Stimulated activated CD4-positive, alpha-beta T cell treated with anti-CD3 and anti-CD28 coated beads, TNF-alpha, amount 100 ng/mL, for 4 hours (primary cell): ENCODE results near the gene FAM53B.

Experiments used
- DNase-seq, 3 experiments: peaks; one replicate each; pipeline ENCODE4 v3.0.0-alpha.2; 2020; ENCODE audit warnings: low read depth in 3 of 3

The FAM53B gene

DNA sequence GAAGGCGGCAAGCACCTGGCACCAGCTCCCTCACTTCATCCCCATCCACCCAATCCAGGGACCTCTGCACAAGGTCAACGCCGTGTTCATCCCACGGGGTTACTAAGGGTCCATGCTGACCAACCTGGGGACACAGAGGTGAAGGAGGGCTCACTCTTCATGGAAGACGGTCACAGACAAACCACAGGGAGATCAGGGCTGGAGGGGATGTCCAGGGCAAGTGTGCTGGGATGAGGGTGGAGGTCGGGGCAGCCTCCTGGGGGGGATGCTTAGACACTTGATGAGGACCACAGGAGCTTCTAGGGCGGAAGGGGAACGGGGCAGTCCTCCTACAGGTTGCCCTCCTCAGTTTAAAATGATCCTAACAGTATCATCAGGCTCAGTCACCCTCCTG is 46.7 kb downstream of the FAM53B start:
- no peak for DNase-seq

DNA sequence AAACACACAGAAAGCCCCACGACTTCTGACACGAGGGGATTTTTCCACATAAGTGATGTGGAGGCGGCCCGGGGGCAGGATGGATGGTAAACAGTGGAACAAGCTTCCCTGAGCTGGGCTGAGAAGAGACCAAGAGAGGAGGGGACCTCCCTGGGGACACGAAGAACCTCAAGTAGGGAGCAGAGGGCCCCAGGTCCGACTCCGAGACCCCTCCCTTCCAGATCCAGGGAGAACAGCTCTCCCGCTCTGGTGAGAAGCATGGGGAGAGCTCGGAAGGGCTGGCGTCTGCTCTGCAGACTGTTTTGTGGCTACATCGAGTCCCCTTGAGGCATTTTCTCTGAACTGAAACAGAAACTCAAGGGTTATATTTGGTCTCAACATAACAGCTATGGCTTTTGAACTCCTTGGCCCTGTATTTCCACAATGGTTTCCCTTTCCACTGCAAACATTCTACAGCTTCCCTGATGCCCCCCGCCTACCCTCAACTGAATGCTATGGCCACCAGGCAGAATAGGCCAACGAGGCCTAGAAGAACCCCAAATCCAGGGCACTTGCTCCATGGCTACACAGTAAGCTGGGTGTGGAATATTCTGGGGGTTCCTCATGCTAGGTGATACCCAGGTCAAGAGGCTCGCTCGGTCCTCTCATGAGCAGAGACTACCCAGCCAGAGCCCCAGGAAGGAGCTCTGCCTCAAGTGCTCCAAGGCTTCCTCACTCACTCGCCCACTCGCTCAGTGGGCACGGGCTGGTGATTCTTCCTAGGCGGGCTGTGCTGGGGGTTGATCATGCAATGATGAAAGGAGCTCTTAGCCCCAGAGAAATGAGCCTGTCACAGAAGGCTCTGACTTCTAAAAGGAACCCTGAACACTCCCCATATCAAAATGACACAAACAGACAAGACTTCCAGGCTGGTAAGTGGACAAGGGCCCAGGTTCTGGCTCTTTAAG is 47.5 kb downstream of the FAM53B start:
- DNase-seq, result no peak

DNA sequence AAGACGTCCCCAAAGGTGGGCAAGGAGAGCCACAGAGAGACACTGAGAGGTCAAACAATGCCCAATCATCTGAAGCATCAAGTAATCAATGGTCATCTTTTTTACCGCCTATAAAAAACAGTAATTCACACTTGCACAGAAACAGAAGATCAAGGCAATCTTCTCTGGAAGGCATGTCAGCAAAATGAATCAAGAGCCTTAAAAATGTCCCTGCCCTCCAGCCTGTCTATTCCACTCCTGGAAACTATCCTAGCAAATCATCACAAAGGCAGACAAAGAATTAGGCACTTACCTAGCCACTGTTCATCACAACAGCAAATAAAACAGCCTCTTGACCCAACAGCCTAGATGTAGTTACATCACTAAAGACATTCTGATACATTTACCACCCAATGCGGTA is 48.9 kb downstream of the FAM53B start:
- no peak for DNase-seq

DNA sequence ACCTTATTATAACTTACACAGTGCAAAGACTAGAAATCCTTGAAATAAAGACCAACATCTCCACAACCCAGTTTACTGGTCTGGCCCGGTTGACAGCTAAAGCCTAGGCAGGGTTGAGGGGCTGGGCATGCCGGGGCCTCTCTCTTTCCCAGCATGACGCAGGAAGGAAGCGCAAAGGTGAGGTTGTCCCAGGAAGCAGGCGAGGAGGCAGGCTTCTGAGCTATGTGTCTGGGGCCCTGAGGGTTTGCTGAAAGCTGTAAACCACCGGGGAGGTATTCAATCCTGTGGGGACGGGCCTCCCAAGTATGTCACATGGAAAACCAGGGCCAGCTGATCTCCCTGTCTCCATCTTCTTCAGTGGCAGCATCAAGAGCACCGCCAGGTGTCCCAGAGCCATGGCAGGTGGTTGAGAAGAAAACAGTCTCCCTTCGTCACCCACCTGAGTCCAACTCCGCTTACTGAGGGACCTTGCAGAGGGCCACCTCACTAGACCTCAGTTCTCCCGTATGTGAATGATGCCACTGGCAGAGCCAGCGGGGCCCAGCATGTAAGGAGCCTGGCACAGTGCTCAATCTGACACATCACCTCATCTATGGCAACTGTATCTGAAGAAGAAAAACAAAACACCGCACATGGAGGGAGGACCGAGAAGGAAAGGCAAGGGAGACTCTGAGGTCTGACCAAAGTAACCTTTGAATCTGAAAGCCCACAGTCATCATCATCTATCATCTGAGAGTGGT is 49.5 kb downstream of the FAM53B start:
- DNase-seq, result no peak

DNA sequence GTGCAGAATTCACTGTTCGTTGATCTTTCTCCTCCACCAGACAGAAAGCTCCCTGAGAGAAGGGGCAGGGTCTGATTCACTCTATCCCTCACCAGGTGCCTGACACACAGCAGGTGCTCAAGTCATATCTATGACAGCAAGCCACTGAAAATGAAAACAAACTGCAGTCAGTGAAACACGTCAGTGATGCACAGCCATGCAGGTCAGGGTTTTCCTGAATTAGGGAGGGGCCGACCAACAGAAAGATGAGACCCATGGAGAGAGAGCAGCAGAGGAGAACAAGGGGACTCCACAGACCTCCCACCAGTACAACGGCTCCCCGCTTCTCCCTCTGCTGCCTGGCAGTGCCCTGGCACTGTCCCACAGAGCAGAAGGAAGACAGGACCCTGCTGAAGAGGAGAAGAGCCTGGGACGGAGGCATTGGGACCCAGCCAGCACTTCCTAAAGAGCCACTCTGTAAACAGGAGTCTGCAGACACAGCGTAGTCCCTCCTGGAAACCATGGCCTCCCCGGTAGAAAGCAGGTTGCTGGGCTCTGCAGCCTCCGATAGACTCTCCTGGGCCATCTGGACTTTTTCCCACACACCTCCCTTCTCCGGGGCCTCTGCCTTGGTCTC is 50.3 kb downstream of the FAM53B start:
- no peak for DNase-seq

DNA sequence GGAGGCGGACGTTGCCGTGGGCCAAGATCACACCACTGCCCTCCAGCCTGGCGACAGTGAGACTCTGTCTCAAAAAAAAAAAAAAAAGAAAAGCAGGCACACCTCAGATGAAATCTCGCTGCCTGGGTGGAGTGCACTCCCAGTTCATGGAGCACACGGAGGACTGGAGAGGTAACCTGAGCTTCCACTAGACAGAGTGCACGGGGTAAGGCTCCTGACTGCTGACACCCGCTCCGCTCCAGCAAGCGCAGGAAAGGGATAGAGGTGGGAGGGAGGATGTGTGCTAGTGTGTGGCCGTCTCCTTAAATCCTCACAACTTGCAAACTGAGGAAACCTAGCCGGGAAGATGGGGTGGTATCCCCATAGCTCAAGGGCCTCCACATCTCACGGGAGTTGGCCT is 50.8 kb downstream of the FAM53B start:
- DNase-seq, result no peak

DNA sequence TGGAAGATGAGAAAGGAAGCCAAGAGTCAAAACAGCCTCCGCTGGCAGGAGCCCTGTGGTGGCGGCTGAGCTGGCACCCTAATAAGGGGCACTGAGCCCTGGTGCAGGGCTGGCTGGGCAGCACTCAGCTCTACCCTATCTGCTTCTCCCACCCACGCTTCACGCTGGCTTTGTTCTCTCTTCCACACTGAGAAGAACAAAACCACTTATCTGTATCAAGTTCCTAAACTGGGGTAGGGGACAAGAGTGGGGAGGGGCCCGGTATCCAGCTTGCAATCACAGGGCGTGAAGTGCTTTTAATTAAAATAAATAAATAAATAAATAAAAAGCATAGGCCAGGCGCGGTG is 52.1 kb downstream of the FAM53B start:
- no peak for DNase-seq

DNA sequence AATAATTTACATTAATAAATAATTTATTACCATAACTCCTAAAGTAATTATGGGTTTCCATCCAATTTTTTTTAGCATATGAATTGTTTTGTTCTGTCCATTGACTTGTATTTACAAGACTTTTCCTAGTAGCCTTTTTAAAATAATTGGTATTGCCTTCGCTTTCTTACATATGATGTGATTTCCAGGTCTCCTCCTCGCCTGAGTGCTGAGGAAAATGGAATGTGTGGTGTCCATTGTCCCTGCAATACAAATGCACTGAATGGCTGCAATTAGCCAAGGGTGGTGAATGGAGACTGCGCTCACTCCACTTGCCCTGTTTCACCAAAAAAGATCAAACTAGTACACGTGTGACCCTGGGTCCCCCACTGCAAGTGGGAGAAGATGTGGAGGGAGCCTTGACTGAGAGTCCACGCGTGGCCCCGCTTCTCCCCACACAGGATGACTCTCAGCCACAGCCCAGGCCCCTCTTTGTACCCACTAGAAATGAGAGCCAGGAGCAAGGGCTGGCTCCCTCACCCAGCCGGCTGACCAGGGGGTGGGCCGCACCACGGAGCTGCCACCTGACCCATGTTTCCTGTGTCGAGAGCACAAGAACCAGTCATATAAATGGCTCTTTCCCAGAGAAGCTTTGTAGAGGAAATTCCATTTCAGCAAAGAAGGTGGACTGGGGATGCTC is 52.6 kb downstream of the FAM53B start:
- DNase-seq, result no peak

DNA sequence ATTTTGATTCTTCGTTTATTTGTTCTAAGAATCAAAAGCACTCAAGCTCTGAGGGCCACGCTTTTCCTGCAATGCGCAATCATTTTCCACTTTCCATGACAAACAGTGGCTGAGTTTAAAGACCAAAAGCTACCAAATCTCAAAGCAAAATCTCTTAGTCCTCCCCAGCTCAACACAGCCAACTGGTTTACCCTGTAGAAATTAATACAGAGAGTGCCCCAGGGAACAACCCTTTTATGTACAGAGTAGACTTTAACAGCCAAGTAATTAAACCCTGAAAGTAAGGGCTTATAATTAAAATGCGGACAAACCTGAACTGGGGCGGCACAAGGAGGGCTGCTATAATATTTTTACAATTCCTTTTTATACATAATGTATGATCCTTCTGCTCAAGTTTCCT is 53.2 kb downstream of the FAM53B start:
- DNase-seq, result no peak

DNA sequence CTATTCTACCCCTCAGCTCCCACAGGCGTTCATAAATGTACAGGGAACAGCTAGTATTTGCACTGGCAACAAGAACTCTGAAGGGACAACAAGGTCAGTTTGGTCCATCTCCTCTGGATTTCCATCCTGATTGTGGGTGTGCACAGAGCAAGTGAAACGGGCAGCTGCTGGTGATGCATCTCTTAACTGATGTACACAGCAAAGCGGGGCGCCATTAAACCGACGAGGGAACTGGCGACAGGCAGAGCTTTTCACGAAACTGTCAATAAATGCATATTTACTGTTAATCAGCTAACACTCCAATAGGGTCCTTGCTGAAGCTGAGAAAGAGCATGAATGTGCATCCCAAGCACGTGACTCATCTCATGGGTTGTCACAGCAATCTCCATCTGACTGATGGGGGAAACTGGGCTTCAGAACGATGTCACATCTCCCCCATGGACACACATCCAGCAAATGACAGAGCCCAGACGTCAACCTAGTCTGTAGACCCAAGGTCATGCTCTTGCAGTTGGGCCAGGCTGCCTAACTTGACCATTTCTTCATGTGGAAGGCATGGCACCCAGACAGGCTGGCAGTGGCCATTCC is 54.2 kb downstream of the FAM53B start:
- DNase-seq, result no peak

DNA sequence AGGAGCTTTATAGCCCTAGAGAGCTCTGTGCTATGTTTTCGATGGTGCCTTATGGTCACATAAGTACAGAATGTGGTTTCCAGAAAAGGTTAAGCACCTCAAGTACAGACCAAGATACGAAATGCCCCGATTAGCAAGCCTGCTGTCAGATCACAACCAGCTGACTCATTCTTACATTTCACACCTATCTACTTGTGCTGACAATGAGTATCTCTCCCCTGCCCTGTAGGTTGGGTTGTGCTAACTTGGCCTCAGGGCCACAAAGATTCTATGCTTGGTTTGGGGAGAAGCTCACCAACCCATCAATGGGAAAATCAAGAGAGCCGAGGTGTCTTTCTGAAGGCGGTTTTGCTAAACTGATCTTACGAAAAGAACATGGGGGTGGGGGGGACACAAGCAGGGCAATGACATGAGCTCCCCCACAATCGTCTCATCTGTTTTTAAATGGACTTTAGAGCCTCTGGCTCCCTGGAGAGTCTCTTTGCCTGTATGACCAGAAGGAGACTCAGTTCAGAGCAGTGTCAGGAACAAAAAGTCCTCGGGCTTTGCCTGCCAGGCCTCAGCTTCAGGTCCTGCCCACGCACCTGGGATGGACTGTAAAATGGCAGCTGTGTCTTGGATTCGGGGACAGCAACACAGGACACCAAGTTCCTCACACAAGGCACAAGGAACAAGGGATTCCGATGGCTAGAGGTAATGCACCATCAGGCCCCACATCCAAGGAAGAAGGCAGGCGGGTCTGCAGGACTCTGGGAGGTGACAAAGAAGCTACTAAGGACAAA is 55.1 kb downstream of the FAM53B start:
- no peak for DNase-seq

DNA sequence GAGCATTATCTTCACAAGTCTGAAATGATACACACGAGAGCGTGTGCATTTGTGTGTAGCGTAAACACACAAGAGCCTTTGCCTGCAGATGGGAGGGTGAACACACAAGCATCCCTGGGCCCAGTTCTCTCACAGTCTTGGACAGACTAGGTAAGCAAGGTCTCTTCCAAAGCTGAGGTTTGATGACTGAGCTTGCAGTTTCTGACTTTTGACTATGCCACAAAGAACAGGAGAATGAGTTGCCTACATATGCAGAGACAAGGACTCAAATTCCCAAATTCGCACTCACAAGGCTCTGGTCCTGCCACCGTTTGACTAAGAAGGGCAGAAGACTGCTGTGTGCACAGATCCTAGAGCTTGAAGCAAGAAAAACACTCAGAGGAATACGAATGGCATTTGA is 55.8 kb downstream of the FAM53B start:
- no peak for DNase-seq

DNA sequence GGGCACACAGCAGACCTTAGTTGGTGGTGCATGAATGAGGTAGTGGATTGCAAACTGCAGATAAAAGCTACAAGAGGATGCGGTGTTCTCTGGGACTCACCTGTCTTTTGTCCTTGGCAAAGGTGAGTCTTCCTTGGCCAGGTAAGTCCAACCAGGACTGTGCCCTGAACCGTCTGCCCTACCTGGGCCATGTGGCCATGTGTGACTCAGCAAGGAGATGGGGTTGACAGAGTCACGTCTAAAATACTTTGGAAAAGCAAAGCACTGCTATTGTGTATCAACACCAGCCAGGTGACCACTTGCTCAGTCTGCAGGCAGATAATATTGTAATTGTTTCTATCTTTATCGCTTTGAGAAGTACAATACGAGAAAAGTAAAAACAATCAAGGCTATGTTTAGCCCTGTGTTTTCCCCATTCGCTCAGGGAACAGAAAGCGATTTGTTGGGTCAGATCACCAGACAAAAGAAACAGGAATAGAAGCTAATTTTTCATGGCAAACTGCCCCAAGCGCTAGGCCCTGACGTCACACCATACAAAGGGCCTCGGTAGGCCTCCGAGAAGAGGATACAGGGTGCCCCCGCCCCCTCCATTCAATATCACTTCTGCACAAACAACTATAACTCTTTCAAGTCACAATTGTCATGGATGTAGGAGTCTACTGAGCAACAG is 57.3 kb downstream of the FAM53B start:
- no peak for DNase-seq

DNA sequence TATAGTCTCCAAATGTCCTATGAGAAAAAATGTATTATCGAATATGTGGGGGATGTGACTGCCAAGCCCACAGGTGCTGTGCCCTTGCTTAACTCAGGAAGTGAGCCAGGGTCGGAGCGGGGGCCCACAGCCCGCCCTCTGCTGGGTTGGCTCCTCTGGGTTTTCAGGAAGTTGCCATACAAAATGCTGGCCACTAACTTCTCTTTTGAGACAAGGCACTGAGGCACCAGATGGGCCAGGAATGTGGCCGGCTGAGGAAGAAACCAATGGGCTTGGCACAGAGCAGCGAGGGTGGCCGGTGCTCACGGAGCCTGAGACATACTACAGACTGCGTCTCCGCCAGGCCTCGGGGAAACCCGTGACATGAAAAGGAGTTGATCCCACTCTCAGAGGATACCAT is 58.9 kb downstream of the FAM53B start:
- no peak for DNase-seq

DNA sequence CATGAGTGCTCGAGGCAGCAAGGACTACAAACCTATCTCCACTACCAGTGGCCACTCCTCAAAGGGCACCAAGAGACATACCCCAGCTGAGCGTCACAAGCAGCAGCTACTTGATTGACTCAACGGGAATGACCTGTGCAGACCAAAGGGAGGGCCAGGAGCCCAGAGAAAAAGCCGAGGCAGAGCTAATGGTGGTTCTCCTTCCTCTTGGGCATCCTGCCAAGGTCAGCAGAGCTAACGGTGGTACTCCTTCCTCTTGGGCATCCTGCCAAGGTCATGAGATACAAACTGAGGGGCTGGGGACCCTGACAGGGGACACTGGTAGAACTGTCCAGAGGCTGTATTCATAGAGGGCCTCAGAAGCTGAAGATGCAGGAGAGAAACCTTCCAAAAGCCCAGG is 60.4 kb downstream of the FAM53B start:
- no peak for DNase-seq

DNA sequence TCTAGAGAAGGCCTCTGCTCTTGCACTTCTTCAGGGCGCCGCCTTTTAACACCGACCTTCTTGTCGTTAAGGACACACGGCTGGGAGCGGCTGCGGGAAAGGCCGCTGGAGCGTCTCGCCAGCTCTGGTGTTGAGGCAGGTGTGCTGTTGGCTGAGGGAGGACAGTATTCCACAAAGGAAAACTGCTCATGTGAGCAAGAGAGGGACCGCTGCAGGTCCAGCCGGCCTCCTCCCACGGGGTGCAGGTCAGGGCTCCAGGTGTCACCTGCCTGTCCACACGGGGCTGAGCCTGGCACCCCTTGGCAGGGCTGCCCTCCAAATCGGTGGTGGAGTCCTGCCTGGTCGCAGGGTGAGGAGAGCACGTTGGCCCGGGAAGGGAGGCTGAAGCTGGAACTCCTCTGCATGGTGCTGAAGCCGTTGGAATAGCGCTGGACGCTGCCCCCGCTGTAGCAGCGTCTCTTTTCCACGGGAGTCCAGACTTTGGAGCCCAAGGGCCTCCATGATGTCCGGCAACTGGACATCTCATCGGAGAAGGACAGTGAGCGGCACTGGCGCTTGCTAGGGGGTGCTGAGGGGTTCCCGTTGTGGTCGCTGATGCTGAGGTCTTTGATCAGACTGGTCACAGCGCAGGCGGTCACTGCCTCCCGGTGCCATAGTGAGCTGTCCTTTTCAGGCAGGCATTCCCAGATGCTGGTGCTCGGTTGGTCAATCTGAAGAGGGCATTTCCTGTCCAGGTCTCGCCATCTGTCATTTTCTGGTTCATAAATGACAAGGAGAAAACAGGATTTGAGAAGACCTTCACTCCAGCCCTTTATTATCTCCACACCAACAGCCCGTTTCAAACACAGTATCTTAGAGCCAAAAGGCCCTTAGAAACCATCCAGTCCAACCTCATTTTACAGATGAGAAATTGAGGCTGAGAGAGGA is 62.3 kb downstream of the FAM53B start:
- DNase-seq, result no peak

DNA sequence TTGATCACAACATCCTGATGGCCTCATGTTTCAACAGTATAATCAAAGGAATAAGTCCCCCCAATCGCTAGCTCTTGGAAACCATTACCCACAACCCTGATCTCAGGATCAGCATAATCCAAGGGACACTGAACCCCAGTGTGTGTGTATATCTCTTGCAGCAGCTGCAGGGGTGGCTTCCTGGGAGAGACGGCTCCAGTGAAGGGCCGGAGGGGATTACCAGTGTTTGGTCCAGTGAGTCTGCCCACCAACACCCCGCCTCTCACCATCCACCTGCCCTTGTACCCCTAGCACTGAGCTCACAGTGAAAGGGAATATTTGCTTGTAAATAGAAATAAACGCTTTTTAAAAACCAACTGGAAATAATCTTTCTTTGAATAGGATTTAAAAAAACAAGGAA is 63.1 kb downstream of the FAM53B start:
- no peak for DNase-seq

DNA sequence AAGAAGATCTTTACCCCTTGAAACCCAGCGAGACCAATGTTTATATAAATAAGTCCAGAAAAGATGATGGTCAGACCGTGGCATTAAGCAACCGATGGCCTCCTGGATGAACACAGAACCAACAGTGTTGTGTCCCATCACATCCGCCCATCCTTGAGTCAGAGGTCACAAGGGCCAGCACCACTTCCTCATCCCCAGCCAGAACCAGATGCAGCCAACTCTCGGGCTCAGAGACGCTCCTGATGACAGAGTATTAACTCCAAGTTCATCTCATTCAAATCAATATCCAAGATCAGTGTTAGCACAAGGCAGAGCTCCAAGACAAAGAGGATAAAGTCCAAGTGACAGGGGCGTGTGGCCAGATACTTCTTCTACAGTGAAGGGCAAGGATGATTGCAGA is 63.5 kb downstream of the FAM53B start:
- no peak for DNase-seq

DNA sequence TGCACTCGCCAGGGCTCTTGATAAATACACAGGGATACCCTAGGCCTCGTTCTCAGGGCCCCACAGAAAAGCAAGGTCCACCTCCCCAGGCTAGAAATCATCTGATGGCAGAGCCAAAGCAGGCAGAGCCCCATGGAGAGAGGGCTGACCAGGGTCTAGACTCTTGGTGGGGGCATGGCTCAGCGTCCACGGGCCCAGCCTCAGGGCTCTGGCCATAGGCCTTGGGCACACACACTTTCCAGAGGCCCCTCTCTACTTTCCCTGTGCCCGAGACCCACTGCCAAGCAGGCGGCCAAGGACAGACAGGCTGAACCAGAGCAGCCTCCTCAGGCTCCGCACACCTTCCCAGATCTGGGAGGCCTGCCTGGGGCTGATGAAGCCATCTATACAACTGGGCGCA is 64.8 kb downstream of the FAM53B start:
- DNase-seq, result no peak
